GM21526 (cell line): ENCODE measurements around the gene PIK3R6.
"Not testable (repeated sequence)": the region's sequence is repeated elsewhere in the genome, so short reads cannot be mapped to it uniquely, and the experiment has no call there.

ENCODE experiments used
- ATAC-seq: cut with Tn5 transposase; IDR thresholded peaks from one replicate; pipeline ENCODE4 v1.9.1; 2021; ENCODE audit warnings: moderate library complexity; ENCODE audit not compliant: unreplicated experiment, low FRiP score

PIK3R6 gene

GRCh38 chr17:8894673-8895578 lies 27.5 kb upstream of the PIK3R6 start:
- ATAC-seq, result peak; percentile 34

- no peak for ATAC-seq
Observed at GRCh38 chr17:8894202-8894671, 26.8 kb upstream of the PIK3R6 start.

DNA sequence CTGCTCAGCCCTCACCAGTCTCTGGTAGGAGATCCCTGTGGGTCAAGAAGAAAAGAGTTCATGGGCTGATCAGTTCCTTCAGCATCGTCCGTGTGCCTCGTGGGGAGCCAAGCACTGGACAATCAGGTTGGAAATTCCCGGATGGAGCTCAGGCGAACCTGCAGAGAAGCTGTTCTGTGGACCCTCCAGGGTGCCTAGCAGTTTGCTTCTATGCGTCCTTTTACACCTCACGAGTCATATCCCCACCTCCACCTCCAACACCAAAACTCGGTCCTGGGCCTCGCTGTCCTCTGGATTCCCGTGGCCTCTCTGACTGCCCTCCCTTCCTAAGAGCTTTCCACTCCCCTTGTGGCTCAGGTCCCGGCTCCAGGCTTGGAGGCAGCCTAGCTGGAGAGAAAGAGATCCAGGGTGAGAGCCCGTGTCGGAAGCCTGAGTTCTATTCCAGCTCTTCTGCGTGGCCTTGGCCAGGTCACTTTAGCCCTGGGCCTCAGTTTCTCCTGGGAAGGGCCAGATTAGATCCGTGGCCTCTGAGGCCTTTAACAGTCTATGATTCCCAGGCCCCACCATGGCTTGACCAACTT lies 26.2 kb upstream of the PIK3R6 start:
- no peak for ATAC-seq

DNA sequence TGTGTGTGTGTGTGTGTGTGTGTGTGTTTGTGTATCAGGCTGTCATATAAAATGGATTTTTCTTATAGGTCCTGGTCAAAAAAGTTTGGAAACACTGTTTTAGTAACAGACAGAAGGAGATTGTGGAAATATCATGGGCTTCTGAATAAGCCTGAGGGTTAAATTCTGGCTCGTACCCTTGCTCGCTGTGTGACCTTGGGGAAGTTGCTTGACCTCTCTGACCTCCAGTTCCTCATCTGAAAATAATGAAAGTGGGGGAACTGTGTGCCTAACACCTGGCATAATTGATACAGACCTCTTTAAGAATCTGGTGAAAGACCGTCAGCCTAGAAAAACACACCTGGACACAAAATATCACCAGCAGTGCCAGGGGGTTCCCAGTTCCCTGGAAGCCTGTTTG lies 25.6 kb upstream of the PIK3R6 start:
- ATAC-seq, result no peak

DNA sequence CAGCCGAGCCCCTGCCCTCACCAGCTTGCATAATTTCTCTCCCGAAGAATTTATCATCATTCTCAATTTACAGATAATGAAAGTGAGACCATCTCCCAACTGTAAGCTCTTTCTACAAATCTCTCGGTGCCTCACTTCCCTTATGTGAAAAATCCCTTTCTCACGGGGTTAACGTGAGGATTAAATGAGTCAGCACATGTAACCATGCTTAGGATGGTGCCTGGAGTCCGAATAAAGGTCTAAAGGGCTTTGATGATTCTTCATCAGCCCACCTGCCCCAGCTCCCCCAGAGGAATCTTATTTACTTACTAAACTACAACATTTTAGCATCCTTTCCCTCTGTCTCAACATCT lies 24.8 kb upstream of the PIK3R6 start:
- ATAC-seq, result peak; percentile 35

DNA sequence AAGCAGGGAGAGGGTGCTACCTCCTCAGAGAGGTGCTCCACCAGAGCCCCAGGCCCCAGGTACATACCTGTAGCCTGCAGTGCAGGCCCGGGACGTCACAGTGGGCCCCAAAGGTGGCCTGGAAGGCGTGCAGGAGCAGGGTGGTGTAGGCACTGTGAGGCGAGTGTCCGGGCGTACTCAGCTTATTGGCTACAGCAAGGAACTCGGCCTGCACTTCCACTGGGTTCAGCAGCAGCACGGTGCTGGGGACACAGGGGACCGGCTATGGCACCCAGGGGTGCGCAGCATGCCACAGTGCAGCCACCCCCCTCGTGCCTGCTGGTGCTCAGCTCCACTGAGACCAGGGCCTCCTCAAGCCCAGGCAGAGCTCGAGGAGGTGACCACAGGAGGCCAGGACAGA lies 23.2 kb upstream of the PIK3R6 start:
- no peak for ATAC-seq

GRCh38 chr17:8889458-8890210 lies 22.2 kb upstream of the PIK3R6 start:
- no peak for ATAC-seq

DNA sequence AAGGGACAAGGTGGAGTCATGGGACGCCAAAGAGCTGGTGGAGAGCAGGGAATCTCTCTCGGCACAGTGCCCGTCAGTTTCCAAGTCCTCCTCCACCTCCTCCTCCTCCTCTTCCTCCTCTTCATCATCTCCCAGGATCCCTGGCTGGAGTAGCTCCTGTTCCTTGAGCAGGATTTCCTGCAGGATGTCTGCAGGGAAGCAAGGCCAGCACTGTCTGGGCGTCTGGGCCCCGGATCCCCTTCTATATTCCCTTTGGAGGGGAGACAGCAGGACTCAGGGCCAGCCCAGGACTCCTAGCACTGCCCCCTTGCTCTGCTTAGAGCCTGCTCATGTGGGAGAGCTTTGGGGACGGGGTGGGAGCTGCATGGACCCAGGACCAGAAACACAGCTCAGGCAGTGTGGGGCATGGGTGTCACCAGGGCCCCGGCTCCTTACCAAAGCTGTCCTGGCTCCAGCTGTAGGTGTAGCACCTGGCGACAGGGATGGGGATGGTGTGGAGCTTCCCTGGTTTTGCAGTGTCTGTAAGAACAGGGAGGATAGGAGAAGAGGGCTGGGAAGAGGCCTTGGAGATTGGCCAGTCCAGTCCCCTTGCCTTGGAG lies 21.3 kb upstream of the PIK3R6 start:
- ATAC-seq, result no peak

- ATAC-seq, result no peak
Observed at GRCh38 chr17:8887834-8888703, 20.6 kb upstream of the PIK3R6 start.

GRCh38 chr17:8887301-8887700 lies 19.8 kb upstream of the PIK3R6 start:
- no peak for ATAC-seq

- ATAC-seq, result no peak
Observed at GRCh38 chr17:8885967-8886684, 18.7 kb upstream of the PIK3R6 start.

DNA sequence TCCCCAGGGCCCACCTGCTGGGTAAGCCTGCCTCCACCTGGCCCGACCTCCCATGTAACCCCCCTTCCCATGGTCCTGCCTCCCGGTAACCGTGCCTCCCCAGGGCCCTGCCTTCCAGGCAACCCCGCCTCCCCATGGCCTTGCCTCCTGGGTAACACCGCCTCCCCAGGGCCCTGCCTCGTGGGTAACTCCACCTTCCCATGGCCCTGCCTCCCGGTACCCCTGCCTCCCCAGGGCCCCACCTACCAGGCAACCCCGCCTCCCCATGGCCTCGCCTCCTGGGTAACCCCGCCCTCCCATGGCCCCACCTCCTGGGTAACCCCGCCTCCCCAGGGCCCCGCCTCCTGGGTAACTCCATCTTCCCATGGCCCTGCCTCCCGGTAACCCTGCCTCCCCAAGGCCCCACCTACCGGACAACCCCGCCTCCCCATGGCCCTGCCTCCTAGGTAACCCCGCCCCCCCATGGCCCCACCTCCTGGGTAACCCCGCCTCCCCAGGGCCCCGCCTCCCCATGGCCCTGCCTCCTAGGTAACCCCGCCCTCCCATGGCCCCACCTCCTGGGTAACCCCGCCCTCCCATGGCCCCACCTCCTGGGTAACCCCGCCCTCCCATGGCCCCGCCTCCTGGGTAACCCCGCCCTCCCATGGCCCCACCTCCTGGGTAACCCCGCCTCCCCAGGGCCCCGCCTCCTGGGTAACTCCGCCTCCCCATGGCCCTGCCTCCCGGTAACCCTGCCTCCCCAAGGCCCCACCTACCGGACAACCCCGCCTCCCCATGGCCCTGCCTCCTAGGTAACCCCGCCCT lies 17.9 kb upstream of the PIK3R6 start:
- ATAC-seq, result not testable (repeated sequence)

DNA sequence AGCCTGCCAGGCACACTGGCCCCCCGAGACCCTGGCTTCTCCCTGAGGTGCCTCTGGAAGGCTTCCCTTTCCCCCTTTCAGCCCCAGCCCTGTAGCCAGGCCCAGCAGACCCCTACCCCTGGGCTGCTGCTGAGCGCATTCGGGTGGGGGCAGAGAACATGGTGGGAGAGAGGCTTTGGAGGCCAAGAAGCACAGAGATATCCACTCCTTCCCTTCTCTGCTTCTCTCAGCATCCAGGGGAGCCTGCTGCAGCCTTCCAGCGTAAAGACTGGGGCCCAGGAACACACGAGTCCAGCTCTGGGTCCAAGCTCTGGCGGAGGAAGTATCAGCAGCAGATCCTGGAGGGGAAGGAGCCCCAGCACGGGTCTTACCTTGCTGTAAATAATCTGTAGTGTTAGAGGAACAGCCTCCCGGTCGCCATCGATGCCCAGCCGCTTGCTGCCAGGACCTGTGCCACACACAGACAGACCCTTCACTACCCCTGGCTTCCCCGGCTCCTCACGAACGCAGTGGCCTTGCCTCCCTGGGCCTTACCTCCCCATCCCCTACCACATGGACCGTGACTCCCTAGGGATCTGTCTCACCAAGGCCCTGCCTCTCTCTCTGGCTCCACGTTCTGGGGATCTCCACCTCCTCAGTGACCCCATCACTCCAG lies 17.0 kb upstream of the PIK3R6 start:
- no peak for ATAC-seq

GRCh38 chr17:8883353-8883752 lies 15.9 kb upstream of the PIK3R6 start:
- ATAC-seq, result no peak

DNA sequence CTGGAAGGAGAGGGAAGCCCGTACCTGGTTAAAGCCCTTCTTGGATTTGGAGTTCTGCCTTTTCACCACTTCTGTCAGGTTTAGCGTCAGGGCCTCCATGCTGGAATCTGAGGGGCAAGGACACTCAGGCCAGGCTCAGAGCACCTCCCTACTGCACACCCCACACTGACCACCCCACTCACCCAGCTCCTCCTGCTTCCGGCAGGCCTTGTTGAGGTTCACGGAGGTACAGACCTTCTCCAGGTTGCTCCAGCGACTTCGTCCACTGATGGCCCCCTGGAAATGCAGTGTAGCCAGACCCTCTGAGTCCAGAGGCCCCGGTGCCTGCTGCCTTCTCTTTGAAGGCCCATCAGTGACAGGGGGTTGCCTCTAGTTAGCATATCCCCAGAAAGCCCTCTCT lies 14.1 kb upstream of the PIK3R6 start:
- no peak for ATAC-seq

- no peak for ATAC-seq
Observed at GRCh38 chr17:8880466-8880865, 13.0 kb upstream of the PIK3R6 start.

GRCh38 chr17:8879410-8879809 lies 11.9 kb upstream of the PIK3R6 start:
- ATAC-seq, result no peak

- no peak for ATAC-seq
Observed at GRCh38 chr17:8877984-8878383, 10.5 kb upstream of the PIK3R6 start.
